Transverse colon (tissue), 4 donors: ENCODE data around the gene NKD2. TPM values are rescaled to one million over a fixed set of nuclear protein-coding genes. Genes with fewer than 3 reads are reported as not detected.
A peak's percentile ranks its signal among the peaks of the same experiment; 100 is the strongest.

ENCODE experiments used
- DNase-seq: peaks from one replicate; pipeline ENCODE4 v3.0.0-alpha.2; 2019
- H3K27ac ChIP-seq, 4 donors: fragments of 200-600 bp; sonication (generic); 2 replicates each; pipeline ENCODE4 v1.5.1; 2016 to 2018; ENCODE audit warnings: inconsistent platforms in 4 of 4
- H3K27me3 ChIP-seq: fragments of 200-600 bp; sonication (generic); 2 replicates; pipeline ENCODE4 v1.5.1; 2017; ENCODE audit warnings: inconsistent platforms
- H3K36me3 ChIP-seq, 4 donors: fragments of 200-600 bp; sonication (generic); 2 replicates each; pipeline ENCODE4 v1.5.1; 2017 to 2019; ENCODE audit warnings: inconsistent platforms in 4 of 4
- H3K4me1 ChIP-seq, 4 donors: fragments of 200-600 bp; sonication (generic); 2 replicates each; pipeline ENCODE4 v1.5.1; 2017 to 2020; ENCODE audit warnings: inconsistent platforms in 4 of 4
- H3K4me3 ChIP-seq, 4 donors: fragments of 200-600 bp; sonication (generic); 1 replicate in 1 of 4; 2 replicates in 3 of 4; pipeline versions ENCODE4 v1.5.1 to v1.6.1; 2017 to 2019; ENCODE audit warnings: inconsistent platforms in 4 of 4
- H3K9me3 ChIP-seq, 2 donors: fragments of 200-600 bp; sonication (generic); 2 replicates each; pipeline ENCODE4 v1.5.1; 2017 to 2019; ENCODE audit warnings: inconsistent platforms in 2 of 2
- CTCF ChIP-seq, 5 experiments: fragments of 200-600 bp in 3 of 5; fragments of 450-650 bp in 2 of 5; sonication (generic) in 3 of 5; IDR thresholded peaks; 1 replicate in 2 of 5; 2 replicates in 3 of 5; pipeline ENCODE4 v1.5.1; 2016 to 2017; ENCODE audit warnings: antibody characterized with exemption in 5 of 5, inconsistent platforms in 3 of 5, mild to moderate bottlenecking in 2 of 5, moderate library complexity in 1 of 5
- EP300 ChIP-seq: sonication (generic); formaldehyde crosslinking; IDR thresholded peaks from one replicate; pipeline ENCODE4 v1.6.1; 2017; ENCODE audit warnings: antibody characterized with exemption, low read depth
- POLR2A ChIP-seq: fragments of 450-650 bp; IDR thresholded peaks from one replicate; pipeline ENCODE4 v1.6.1; 2016; ENCODE audit warnings: antibody characterized with exemption, mild to moderate bottlenecking, moderate library complexity
- POLR2AphosphoS5 ChIP-seq, 3 donors: sonication (generic); formaldehyde crosslinking; IDR thresholded peaks; one replicate each; pipeline ENCODE4 v1.6.1; 2016; ENCODE audit warnings: antibody characterized with exemption in 3 of 3
- WGBS, 2 donors: methylation state at CpG; one replicate each; pipeline ENCODE4 v1.1.5; 2018; ENCODE audit warnings: low coverage in 1 of 2; 5-methylcytosine and 5-hydroxymethylcytosine counted together
- in situ Hi-C, 4 donors: fragments of 200-750 bp; cut with MboI; loops; one replicate each; pipeline versions ENCODE4 v1.15.0 to v1.15.1; 2017; ENCODE audit warnings: low sequenced_read_pairs in 3 of 4, low pct_ligation_motif_present in 1 of 4, low pct_unique_long_range_greater_than_20kb in 1 of 4
- intact Hi-C: fragments of 100-400 bp; cut with DNase I; formaldehyde crosslinking; loops from one replicate; pipeline ENCODE4 v1.15.1; 2023; ENCODE audit warnings: low total_unique reads
- total RNA-seq, 4 donors: library from RNA; depleted of rRNA; stranded (reverse); fragments of >200 nt; gene quantifications; one replicate each; pipeline ENCODE4 v1.1.0, GENCODE V29; 2016

Gene NKD2
- total RNA-seq, 4 donors from 2014 or later: 0.41 to 0.80 TPM; not detected in 2

- Histone ChIP-seq H3K9me3 (no peaks in the 10 kb centered on the region), H3K27me3 (no peaks in the 10 kb centered on the region), H3K4me3 (no peak overlapping the region), H3K4me1 (peaks cover 0 to 18% (median 3%) of the 10 kb centered on the region in 4 donors), H3K27ac (peak overlapping the region in 1 of 4 donors; percentile 68), H3K36me3 (no peaks in the 10 kb centered on the region)
- intact Hi-C loops: no loop called here
- in situ Hi-C loops: no loop called here
- WGBS, 2 donors: 69 to 83% methylated on average over 1 to 4 of the region's 4 CpGs
- no peak for DNase-seq
- TF ChIP-seq EP300 (no peak), POLR2A (no peak), POLR2AphosphoS5 (IDR thresholded peaks at IDR 0.05) (no peak), CTCF (IDR thresholded peaks at IDR 0.05) (no peak)
These were observed 13.8 kb upstream of the NKD2 start for GRCh38 chr5:994821-995220.

GRCh38 chr5:995318-995717 is 13.3 kb upstream of the NKD2 start:
- no peak for DNase-seq
- intact Hi-C loops (no loop called here), in situ Hi-C loops (no loop called here)
- Histone ChIP-seq H3K4me3 (no peak overlapping the region), H3K4me1 (peaks cover 0 to 13% (median 3%) of the 10 kb centered on the region in 4 donors), H3K36me3 (no peaks in the 10 kb centered on the region), H3K9me3 (no peaks in the 10 kb centered on the region), H3K27me3 (no peaks in the 10 kb centered on the region), H3K27ac (no peak overlapping the region)
- TF ChIP-seq POLR2A: no peak
- TF ChIP-seq POLR2AphosphoS5 (IDR thresholded peaks at IDR 0.05): no peak
- TF ChIP-seq EP300: no peak
- no peak for TF ChIP-seq CTCF (IDR thresholded peaks at IDR 0.05)
- WGBS, 2 donors: 74% methylated on average over 4 of the region's 4 CpGs; no CpG with 5 or more reads in 1 of the 2 donors

- no peak overlapping the region for H3K4me3 ChIP-seq
- no peaks in the 10 kb centered on the region for H3K27me3 ChIP-seq
- peak; percentile 25 for DNase-seq
- no peaks in the 10 kb centered on the region for H3K9me3 ChIP-seq
- intact Hi-C loops: no loop called here
- H3K27ac ChIP-seq: peak overlapping the region; percentile 20 to 37 (median 34)
- peaks cover 0 to 11% (median 3%) of the 10 kb centered on the region in 4 donors for H3K4me1 ChIP-seq
- in situ Hi-C loops: no loop called here
- 15 to 27% methylated on average over 3 to 4 of the region's 4 CpGs for WGBS, 2 donors
- no peaks in the 10 kb centered on the region for H3K36me3 ChIP-seq
- TF ChIP-seq EP300 (no peak), POLR2A (no peak), CTCF (IDR thresholded peaks at IDR 0.05) (no peak), POLR2AphosphoS5 (IDR thresholded peaks at IDR 0.05) (no peak)
These were observed 11.6 kb upstream of the NKD2 start for GRCh38 chr5:997001-997474.

- DNase-seq: no peak
- in situ Hi-C loops: no loop called here
- 80 to 84% methylated on average over 2 to 6 of the region's 6 CpGs for whole genome bisulfite sequencing, 2 donors
- peak overlapping the region in 3 of 4 donors; percentile 19 to 56 (median 47) for H3K27ac ChIP-seq
- peaks cover 0 to 8% (median 3%) of the 10 kb centered on the region in 4 donors for H3K4me1 ChIP-seq
- intact Hi-C loops: no loop called here
- H3K9me3 ChIP-seq: no peaks in the 10 kb centered on the region
- TF ChIP-seq EP300 (no peak), POLR2A (no peak), POLR2AphosphoS5 (IDR thresholded peaks at IDR 0.05) (no peak), CTCF (IDR thresholded peaks at IDR 0.05) (no peak)
- no peaks in the 10 kb centered on the region for H3K27me3 ChIP-seq
- no peak overlapping the region for H3K4me3 ChIP-seq
- H3K36me3 ChIP-seq: no peaks in the 10 kb centered on the region
These were observed 10.9 kb upstream of the NKD2 start for GRCh38 chr5:997711-998110.
